H9 (cell line): Measurements from ENCODE around the gene MMP11. TPM values are rescaled to one million over a fixed set of nuclear protein-coding genes. Genes with fewer than 3 reads are reported as not detected.
A peak's percentile ranks its signal among the peaks of the same experiment; 100 is the strongest.

Experiments used
- DNase-seq: peaks from one replicate; pipeline ENCODE4 v3.0.0-alpha.2; 2017
- H2AFZ ChIP-seq: one replicate; pipeline ENCODE4 v1.6.1; 2013; ENCODE audit warnings: mild to moderate bottlenecking, low read length, control low read depth, moderate library complexity
- H2AK5ac ChIP-seq: 2 replicates; pipeline ENCODE4 v1.6.1; 2013; ENCODE audit warnings: low read length, control low read depth, mixed read lengths; ENCODE audit not compliant: insufficient read length
- H2BK120ac ChIP-seq: one replicate; pipeline ENCODE4 v1.6.1; 2013; ENCODE audit warnings: low read depth, mild to moderate bottlenecking, low read length, control low read depth, inconsistent platforms; ENCODE audit not compliant: poor library complexity, severe bottlenecking
- H2BK12ac ChIP-seq: 2 replicates; pipeline ENCODE4 v1.6.1; 2013; ENCODE audit warnings: low read length, control low read depth, mixed read lengths, low read depth; ENCODE audit not compliant: insufficient read length
- H2BK15ac ChIP-seq: 2 replicates; pipeline ENCODE4 v1.6.1; 2013; ENCODE audit warnings: low read depth, low read length, control low read depth
- H2BK20ac ChIP-seq: one replicate; pipeline ENCODE4 v1.6.1; 2013; ENCODE audit warnings: low read depth, mild to moderate bottlenecking, low read length, control low read depth, inconsistent platforms; ENCODE audit not compliant: poor library complexity, severe bottlenecking
- H2BK5ac ChIP-seq: 2 replicates; pipeline ENCODE4 v1.6.1; 2013; ENCODE audit warnings: low read length, control low read depth, mixed read lengths; ENCODE audit not compliant: insufficient read length
- H3K14ac ChIP-seq: 2 replicates; pipeline ENCODE4 v1.6.1; 2013; ENCODE audit warnings: low read length, control low read depth; ENCODE audit not compliant: insufficient read depth
- H3K18ac ChIP-seq: 2 replicates; pipeline ENCODE4 v1.6.1; 2013; ENCODE audit warnings: low read depth, mild to moderate bottlenecking, mixed read lengths, low read length, control low read depth; ENCODE audit not compliant: insufficient read length
- H3K23ac ChIP-seq: 2 replicates; pipeline ENCODE4 v1.6.1; 2013; ENCODE audit warnings: low read length, control low read depth, mixed read lengths, low read depth; ENCODE audit not compliant: insufficient read length
- H3K23me2 ChIP-seq: 2 replicates; pipeline ENCODE4 v1.6.1; 2013; ENCODE audit warnings: low read depth, mild to moderate bottlenecking, mixed read lengths, low read length, control low read depth; ENCODE audit not compliant: insufficient read length, poor library complexity, severe bottlenecking
- H3K27ac ChIP-seq: 2 replicates; pipeline ENCODE4 v1.5.1; 2013; ENCODE audit warnings: low read length, control low read depth, mixed read lengths, low read depth; ENCODE audit not compliant: insufficient read length
- H3K27me3 ChIP-seq: 2 replicates; pipeline ENCODE4 v1.6.1; 2013; ENCODE audit warnings: low read length, control low read depth, inconsistent platforms; ENCODE audit not compliant: insufficient read depth
- H3K4ac ChIP-seq: 2 replicates; pipeline ENCODE4 v1.6.1; 2013; ENCODE audit warnings: low read depth, mild to moderate bottlenecking, control low read depth, inconsistent platforms, low read length, moderate library complexity
- H3K4me1 ChIP-seq: 2 replicates; pipeline ENCODE4 v1.6.1; 2013; ENCODE audit warnings: low read length, control low read depth, inconsistent platforms; ENCODE audit not compliant: insufficient read depth
- H3K4me2 ChIP-seq: 2 replicates; pipeline ENCODE4 v1.6.1; 2013; ENCODE audit warnings: low read length, control low read depth, mixed read lengths; ENCODE audit not compliant: insufficient read length, insufficient read depth
- H3K56ac ChIP-seq: 2 replicates; pipeline ENCODE4 v1.6.1; 2013; ENCODE audit warnings: low read depth, mild to moderate bottlenecking, mixed read lengths, low read length, control low read depth; ENCODE audit not compliant: insufficient read length
- H3K79me1 ChIP-seq: 2 replicates; pipeline ENCODE4 v1.6.1; 2013; ENCODE audit warnings: low read depth, mild to moderate bottlenecking, moderate library complexity, low read length, control low read depth, inconsistent platforms; ENCODE audit not compliant: insufficient read depth, poor library complexity, severe bottlenecking
- H3K79me2 ChIP-seq: 2 replicates; pipeline ENCODE4 v1.6.1; 2013; ENCODE audit warnings: low read length, control low read depth, inconsistent platforms; ENCODE audit not compliant: insufficient read depth
- H3K9ac ChIP-seq: 2 replicates; pipeline ENCODE4 v1.6.1; 2013; ENCODE audit warnings: low read length, control low read depth, mixed read lengths; ENCODE audit not compliant: insufficient read length; ENCODE audit errors: extremely low read depth
- H3K9me3 ChIP-seq: one replicate; pipeline ENCODE4 v1.6.1; 2013; ENCODE audit warnings: low read depth, low read length, inconsistent platforms; ENCODE audit not compliant: control insufficient read depth
- H3T11ph ChIP-seq: one replicate; pipeline ENCODE4 v1.6.1; 2013; ENCODE audit warnings: mild to moderate bottlenecking, low read length, control low read depth, inconsistent platforms
- H4K20me1 ChIP-seq: one replicate; pipeline ENCODE4 v1.6.1; 2013; ENCODE audit not compliant: control insufficient read depth, insufficient read length, insufficient read depth
- H4K5ac ChIP-seq: 2 replicates; pipeline ENCODE4 v1.6.1; 2013; ENCODE audit warnings: low read depth, mild to moderate bottlenecking, mixed read lengths, low read length, control low read depth; ENCODE audit not compliant: insufficient read length
- H4K8ac ChIP-seq: replicated peaks from 2 replicates; pipeline ENCODE4 v1.6.1; 2013; ENCODE audit warnings: low read length, control low read depth, mixed read lengths, low read depth; ENCODE audit not compliant: insufficient read length
- H4K91ac ChIP-seq: 2 replicates; pipeline ENCODE4 v1.6.1; 2013; ENCODE audit warnings: low read depth, mild to moderate bottlenecking, moderate library complexity, mixed read lengths, low read length, control low read depth; ENCODE audit not compliant: insufficient read length
- H3K27ac Mint-ChIP-seq, 3 experiments: 2 replicates in 2 of 3; 3 replicates in 1 of 3; pipeline ENCODE4 v1.8.0; 2020 to 2021; ENCODE audit warnings: mixed read lengths in 3 of 3, mild to moderate bottlenecking in 1 of 3, moderate library complexity in 1 of 3
- H3K27me3 Mint-ChIP-seq: 2 replicates; pipeline ENCODE4 v1.8.0; 2021; ENCODE audit warnings: low read depth, mild to moderate bottlenecking, moderate library complexity, mixed read lengths
- H3K36me3 Mint-ChIP-seq, 3 experiments: 2 replicates in 2 of 3; 3 replicates in 1 of 3; pipeline ENCODE4 v1.8.0; 2020 to 2021; ENCODE audit warnings: low read depth in 3 of 3, mixed read lengths in 3 of 3; ENCODE audit not compliant: insufficient read depth in 1 of 3
- H3K4me1 Mint-ChIP-seq, 2 experiments: 2 replicates each; pipeline ENCODE4 v1.8.0; 2020; ENCODE audit warnings: mixed read lengths in 2 of 2
- H3K4me3 Mint-ChIP-seq, 2 experiments: 2 replicates in 1 of 2; 3 replicates in 1 of 2; pipeline ENCODE4 v1.8.0; 2020 to 2021; ENCODE audit warnings: mild to moderate bottlenecking in 2 of 2, mixed read lengths in 2 of 2, moderate library complexity in 1 of 2
- H3K9me3 Mint-ChIP-seq, 2 experiments: 2 replicates in 1 of 2; 3 replicates in 1 of 2; pipeline ENCODE4 v1.8.0; 2020; ENCODE audit warnings: mild to moderate bottlenecking in 2 of 2, mixed read lengths in 2 of 2, moderate library complexity in 1 of 2
- WGBS: extraction: QIAGEN DNeasy Blood & Tissue Kit; methylation state at CpG from one replicate; pipeline ENCODE4 v1.1.7; 2013; ENCODE audit warnings: missing lambda C conversion rate, low lambda C conversion rate, mixed read lengths; ENCODE audit not compliant: insufficient read length; ENCODE audit errors: extremely low coverage; 5-methylcytosine and 5-hydroxymethylcytosine counted together
- total RNA-seq: library from RNA; stranded (reverse); gene quantifications from 2 replicates; pipeline ENCODE4 v1.2.1, GENCODE V29; 2021
- TF ChIP-seq, protein P1 (sequence below): fragments of 200-600 bp; sonication (generic); conservative IDR thresholded peaks from 3 replicates; pipeline ENCODE4 v1.8.0; 2021; ENCODE audit warnings: antibody characterized with exemption, mild to moderate bottlenecking

The MMP11 gene
- total RNA-seq, 1 experiment from 2014 or later: 5.3 TPM

- Mint-ChIP-seq H3K9me3 (no peaks in the 10 kb centered on the region), H3K36me3 (peaks cover 63 to 89% (median 89%) of the 10 kb centered on the region in 3 experiments), H3K4me1 (peaks cover 0 to 3% of the 10 kb centered on the region in 2 experiments; a peak in 1 of 4 replicates), H3K4me3 (no peak overlapping the region), H3K27me3 (no peaks in the 10 kb centered on the region), H3K27ac (peak overlapping the region in 2 of 3 experiments; percentile 72 to 89; a peak in 3 of 7 replicates)
- no peak overlapping the region for H3K56ac ChIP-seq
- H4K8ac ChIP-seq: no peak overlapping the region
- H2BK20ac ChIP-seq: no peak overlapping the region
- H3K18ac ChIP-seq: no peak overlapping the region
- H2BK15ac ChIP-seq: no peak overlapping the region
- H3T11ph ChIP-seq: no peak overlapping the region
- H3K79me2 ChIP-seq: no peaks in the 10 kb centered on the region
- WGBS: no CpG with 5 or more reads among the region's 21 CpGs
- no peak overlapping the region for H4K91ac ChIP-seq
- no peak overlapping the region for H3K9ac ChIP-seq
- H3K23me2 ChIP-seq: no peaks in the 10 kb centered on the region
- H3K14ac ChIP-seq: no peak overlapping the region
- DNase-seq: no peak
- no peak overlapping the region for H2BK5ac ChIP-seq
- H3K4ac ChIP-seq: no peak overlapping the region
- no peaks in the 10 kb centered on the region for H3K79me1 ChIP-seq
- no peak overlapping the region for H3K27ac ChIP-seq
- no peak overlapping the region for H2BK120ac ChIP-seq
- H3K9me3 ChIP-seq: no peaks in the 10 kb centered on the region
- no peaks in the 10 kb centered on the region for H3K4me1 ChIP-seq
- TF ChIP-seq, protein P1, sequence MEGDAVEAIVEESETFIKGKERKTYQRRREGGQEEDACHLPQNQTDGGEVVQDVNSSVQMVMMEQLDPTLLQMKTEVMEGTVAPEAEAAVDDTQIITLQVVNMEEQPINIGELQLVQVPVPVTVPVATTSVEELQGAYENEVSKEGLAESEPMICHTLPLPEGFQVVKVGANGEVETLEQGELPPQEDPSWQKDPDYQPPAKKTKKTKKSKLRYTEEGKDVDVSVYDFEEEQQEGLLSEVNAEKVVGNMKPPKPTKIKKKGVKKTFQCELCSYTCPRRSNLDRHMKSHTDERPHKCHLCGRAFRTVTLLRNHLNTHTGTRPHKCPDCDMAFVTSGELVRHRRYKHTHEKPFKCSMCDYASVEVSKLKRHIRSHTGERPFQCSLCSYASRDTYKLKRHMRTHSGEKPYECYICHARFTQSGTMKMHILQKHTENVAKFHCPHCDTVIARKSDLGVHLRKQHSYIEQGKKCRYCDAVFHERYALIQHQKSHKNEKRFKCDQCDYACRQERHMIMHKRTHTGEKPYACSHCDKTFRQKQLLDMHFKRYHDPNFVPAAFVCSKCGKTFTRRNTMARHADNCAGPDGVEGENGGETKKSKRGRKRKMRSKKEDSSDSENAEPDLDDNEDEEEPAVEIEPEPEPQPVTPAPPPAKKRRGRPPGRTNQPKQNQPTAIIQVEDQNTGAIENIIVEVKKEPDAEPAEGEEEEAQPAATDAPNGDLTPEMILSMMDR: no peak
- no peaks in the 10 kb centered on the region for H4K20me1 ChIP-seq
- no peak overlapping the region for H3K4me2 ChIP-seq
- no peak overlapping the region for H2BK12ac ChIP-seq
- H3K23ac ChIP-seq: no peak overlapping the region
- no peaks in the 10 kb centered on the region for H3K27me3 ChIP-seq
- no peak overlapping the region for H2AK5ac ChIP-seq
- no peak overlapping the region for H2AFZ ChIP-seq
- no peak overlapping the region for H4K5ac ChIP-seq
Measured at GRCh38 chr22:23803001-23803819, 30.6 kb downstream of the MMP11 start.
